ENCODE data around the gene DAZL. TPM values are rescaled to one million over a fixed set of nuclear protein-coding genes. Genes with fewer than 3 reads are reported as not detected.

Gene DAZL
- total RNA-seq, 1 experiment from 2014 or later = 3.9 TPM

DNA sequence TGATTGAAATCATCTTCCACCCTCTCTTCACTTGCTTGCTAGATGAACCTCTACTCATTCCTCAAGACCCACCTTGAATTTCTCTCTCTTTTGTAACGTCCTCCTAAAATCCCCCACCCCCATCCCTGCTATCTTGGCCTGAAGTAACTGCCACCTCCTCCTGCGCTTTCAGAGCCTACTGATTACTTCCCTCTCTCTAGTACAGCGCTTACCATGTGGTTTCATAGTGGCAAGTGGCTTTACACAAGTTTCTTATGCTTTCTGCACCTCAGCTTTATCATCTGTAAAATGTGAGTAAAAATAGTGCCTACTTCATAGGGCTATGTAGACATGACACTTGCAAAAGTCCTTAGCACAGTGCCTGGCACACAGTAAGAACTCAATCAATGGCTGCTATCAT, 28.7 kb upstream of the DAZL start:
- DNase-seq (ENCODE audit: low spot score) (no peak), ATAC-seq (no peak)
- no peak overlapping the region for H3K4me3 Mint-ChIP-seq
- TF ChIP-seq SMAD3 (CRISPR knock-in tag; IDR thresholded peaks at IDR 0.05; ENCODE audit: borderline replicate concordance) = no peak
- TF ChIP-seq ZNF416 (CRISPR knock-in tag; IDR thresholded peaks at IDR 0.05) = no peak
- no peak for TF ChIP-seq MXD4 (CRISPR knock-in tag; IDR thresholded peaks at IDR 0.05; ENCODE audit: borderline replicate concordance)
- TF ChIP-seq, protein P1, sequence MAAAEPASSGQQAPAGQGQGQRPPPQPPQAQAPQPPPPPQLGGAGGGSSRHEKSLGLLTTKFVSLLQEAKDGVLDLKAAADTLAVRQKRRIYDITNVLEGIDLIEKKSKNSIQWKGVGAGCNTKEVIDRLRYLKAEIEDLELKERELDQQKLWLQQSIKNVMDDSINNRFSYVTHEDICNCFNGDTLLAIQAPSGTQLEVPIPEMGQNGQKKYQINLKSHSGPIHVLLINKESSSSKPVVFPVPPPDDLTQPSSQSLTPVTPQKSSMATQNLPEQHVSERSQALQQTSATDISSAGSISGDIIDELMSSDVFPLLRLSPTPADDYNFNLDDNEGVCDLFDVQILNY (CRISPR knock-in tag; IDR thresholded peaks at IDR 0.05) = no peak
- TF ChIP-seq ZNF396 (CRISPR knock-in tag; IDR thresholded peaks at IDR 0.05; ENCODE audit: borderline replicate concordance) = no peak
- no peak for TF ChIP-seq NR3C1 (CRISPR knock-in tag; conservative IDR thresholded peaks at IDR 0.05; ENCODE audit: low read depth)
- TF ChIP-seq ZNF423 (CRISPR knock-in tag; IDR thresholded peaks at IDR 0.05) = no peak
- TF ChIP-seq TEAD4 (CRISPR knock-in tag; IDR thresholded peaks at IDR 0.05) = no peak
- TF ChIP-seq, protein P2, sequence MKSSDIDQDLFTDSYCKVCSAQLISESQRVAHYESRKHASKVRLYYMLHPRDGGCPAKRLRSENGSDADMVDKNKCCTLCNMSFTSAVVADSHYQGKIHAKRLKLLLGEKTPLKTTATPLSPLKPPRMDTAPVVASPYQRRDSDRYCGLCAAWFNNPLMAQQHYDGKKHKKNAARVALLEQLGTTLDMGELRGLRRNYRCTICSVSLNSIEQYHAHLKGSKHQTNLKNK (CRISPR knock-in tag; IDR thresholded peaks at IDR 0.05) = no peak
- TF ChIP-seq EMX1 (CRISPR knock-in tag; IDR thresholded peaks at IDR 0.05) = no peak
- no peak for TF ChIP-seq OVOL2 (CRISPR knock-in tag; IDR thresholded peaks at IDR 0.05; ENCODE audit: borderline replicate concordance)
- TF ChIP-seq GRHL2 (CRISPR knock-in tag; IDR thresholded peaks at IDR 0.05; ENCODE audit: insufficient replicate concordance, severe bottlenecking) = no peak
- no peak for TF ChIP-seq TCF7 (CRISPR knock-in tag; IDR thresholded peaks at IDR 0.05; ENCODE audit: low read depth)
- no peak for TF ChIP-seq USF1 (CRISPR knock-in tag; IDR thresholded peaks at IDR 0.05)
- no peak for TF ChIP-seq RELA (CRISPR knock-in tag; IDR thresholded peaks at IDR 0.05; ENCODE audit: borderline replicate concordance)
- TF ChIP-seq CTCF (IDR thresholded peaks at IDR 0.05) = no peak
- TF ChIP-seq CBFB (CRISPR knock-in tag; IDR thresholded peaks at IDR 0.05; ENCODE audit: low read depth) = no peak
- CTCF ChIA-PET = no interaction called here
- no peaks in the 10 kb centered on the region for H3K27me3 Mint-ChIP-seq (ENCODE audit: low read depth)
- no peak overlapping the region for H3K27ac Mint-ChIP-seq
- POLR2A ChIA-PET = no interaction called here
- peaks cover 14% of the 10 kb centered on the region for H3K9me3 Mint-ChIP-seq
- H3K36me3 Mint-ChIP-seq = peaks cover 19% of the 10 kb centered on the region
- no peaks in the 10 kb centered on the region for H3K4me1 Mint-ChIP-seq

- Mint-ChIP-seq H3K4me3 (no peak overlapping the region), H3K36me3 (peaks cover 12% of the 10 kb centered on the region), H3K27ac (no peak overlapping the region), H3K9me3 (peaks cover 12% of the 10 kb centered on the region), H3K27me3 (ENCODE audit: low read depth) (no peaks in the 10 kb centered on the region), H3K4me1 (peaks cover 2% of the 10 kb centered on the region)
- ChIA-PET POLR2A (no interaction called here), CTCF (no interaction called here)
- DNase-seq (ENCODE audit: low spot score) (no peak), ATAC-seq (no peak)
- TF ChIP-seq ZNF416 (CRISPR knock-in tag; IDR thresholded peaks at IDR 0.05) (no peak), NFATC4 (CRISPR knock-in tag; IDR thresholded peaks at IDR 0.05) (no peak), ZBTB43 (CRISPR knock-in tag; IDR thresholded peaks at IDR 0.05) (no peak), TP53 (CRISPR knock-in tag; IDR thresholded peaks at IDR 0.05) (no peak), USF1 (CRISPR knock-in tag; IDR thresholded peaks at IDR 0.05) (no peak), ETV6 (CRISPR knock-in tag; IDR thresholded peaks at IDR 0.05) (no peak), ELF4 (CRISPR knock-in tag; IDR thresholded peaks at IDR 0.05; ENCODE audit: low read depth) (no peak), ZNF121 (CRISPR knock-in tag; IDR thresholded peaks at IDR 0.05) (no peak)
- TF ChIP-seq, protein P3, sequence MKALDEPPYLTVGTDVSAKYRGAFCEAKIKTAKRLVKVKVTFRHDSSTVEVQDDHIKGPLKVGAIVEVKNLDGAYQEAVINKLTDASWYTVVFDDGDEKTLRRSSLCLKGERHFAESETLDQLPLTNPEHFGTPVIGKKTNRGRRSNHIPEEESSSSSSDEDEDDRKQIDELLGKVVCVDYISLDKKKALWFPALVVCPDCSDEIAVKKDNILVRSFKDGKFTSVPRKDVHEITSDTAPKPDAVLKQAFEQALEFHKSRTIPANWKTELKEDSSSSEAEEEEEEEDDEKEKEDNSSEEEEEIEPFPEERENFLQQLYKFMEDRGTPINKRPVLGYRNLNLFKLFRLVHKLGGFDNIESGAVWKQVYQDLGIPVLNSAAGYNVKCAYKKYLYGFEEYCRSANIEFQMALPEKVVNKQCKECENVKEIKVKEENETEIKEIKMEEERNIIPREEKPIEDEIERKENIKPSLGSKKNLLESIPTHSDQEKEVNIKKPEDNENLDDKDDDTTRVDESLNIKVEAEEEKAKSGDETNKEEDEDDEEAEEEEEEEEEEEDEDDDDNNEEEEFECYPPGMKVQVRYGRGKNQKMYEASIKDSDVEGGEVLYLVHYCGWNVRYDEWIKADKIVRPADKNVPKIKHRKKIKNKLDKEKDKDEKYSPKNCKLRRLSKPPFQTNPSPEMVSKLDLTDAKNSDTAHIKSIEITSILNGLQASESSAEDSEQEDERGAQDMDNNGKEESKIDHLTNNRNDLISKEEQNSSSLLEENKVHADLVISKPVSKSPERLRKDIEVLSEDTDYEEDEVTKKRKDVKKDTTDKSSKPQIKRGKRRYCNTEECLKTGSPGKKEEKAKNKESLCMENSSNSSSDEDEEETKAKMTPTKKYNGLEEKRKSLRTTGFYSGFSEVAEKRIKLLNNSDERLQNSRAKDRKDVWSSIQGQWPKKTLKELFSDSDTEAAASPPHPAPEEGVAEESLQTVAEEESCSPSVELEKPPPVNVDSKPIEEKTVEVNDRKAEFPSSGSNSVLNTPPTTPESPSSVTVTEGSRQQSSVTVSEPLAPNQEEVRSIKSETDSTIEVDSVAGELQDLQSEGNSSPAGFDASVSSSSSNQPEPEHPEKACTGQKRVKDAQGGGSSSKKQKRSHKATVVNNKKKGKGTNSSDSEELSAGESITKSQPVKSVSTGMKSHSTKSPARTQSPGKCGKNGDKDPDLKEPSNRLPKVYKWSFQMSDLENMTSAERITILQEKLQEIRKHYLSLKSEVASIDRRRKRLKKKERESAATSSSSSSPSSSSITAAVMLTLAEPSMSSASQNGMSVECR (CRISPR knock-in tag; IDR thresholded peaks at IDR 0.05; ENCODE audit: borderline replicate concordance) = no peak
- TF ChIP-seq, protein P4, sequence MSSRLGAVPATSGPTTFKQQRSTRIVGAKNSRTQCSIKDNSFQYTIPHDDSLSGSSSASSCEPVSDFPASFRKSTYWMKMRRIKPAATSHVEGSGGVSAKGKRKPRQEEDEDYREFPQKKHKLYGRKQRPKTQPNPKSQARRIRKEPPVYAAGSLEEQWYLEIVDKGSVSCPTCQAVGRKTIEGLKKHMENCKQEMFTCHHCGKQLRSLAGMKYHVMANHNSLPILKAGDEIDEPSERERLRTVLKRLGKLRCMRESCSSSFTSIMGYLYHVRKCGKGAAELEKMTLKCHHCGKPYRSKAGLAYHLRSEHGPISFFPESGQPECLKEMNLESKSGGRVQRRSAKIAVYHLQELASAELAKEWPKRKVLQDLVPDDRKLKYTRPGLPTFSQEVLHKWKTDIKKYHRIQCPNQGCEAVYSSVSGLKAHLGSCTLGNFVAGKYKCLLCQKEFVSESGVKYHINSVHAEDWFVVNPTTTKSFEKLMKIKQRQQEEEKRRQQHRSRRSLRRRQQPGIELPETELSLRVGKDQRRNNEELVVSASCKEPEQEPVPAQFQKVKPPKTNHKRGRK (CRISPR knock-in tag; IDR thresholded peaks at IDR 0.05; ENCODE audit: borderline replicate concordance) = no peak
Measured at GRCh38 chr3:16632395-16632794, 27.2 kb upstream of the DAZL start.
